Measurements from ENCODE around the gene FADS3. TPM values are rescaled to one million over a fixed set of nuclear protein-coding genes. Genes with fewer than 3 reads are reported as not detected.

The FADS3 gene
- total and polyA plus RNA-seq, 2 of the 4 experiments (the other 2 are of a cell fraction) = 54.5 to 110 TPM

GRCh38 chr11:61848631-61849030 is 42.7 kb downstream of the FADS3 start:
- BruUV-seq (replicated peaks) = no TSS peak
- intact Hi-C loops (cut with micrococcal nuclease) = no loop called here

More at GRCh38 chr11:61848631-61849030, 42.7 kb downstream of the FADS3 start:
- DNase-seq = no peak
- Histone ChIP-seq H3K23ac (ENCODE audit: low read depth, low read length) (no peak overlapping the region), H2BK5ac (ENCODE audit: low read depth, low read length, poor library complexity, severe bottlenecking) (no peak overlapping the region), H3K36me3 (ENCODE audit: control insufficient read depth, insufficient read depth, low read length) (peaks cover 50% of the 10 kb centered on the region), H3K9me1 (ENCODE audit: insufficient read depth, low read length) (0 out of 2 replicates have a peak, but pooled peaks cover 3% of the 10 kb centered on the region), H3K79me1 (ENCODE audit: low read depth in 1 of 2, low read length in 2 of 2) (no peaks in the 10 kb centered on the region), H2AFZ (replicated peaks; ENCODE audit: low read length, poor library complexity) (no peak overlapping the region), H3K18ac (ENCODE audit: low read depth, low read length) (no peak overlapping the region), H4K8ac (ENCODE audit: low read depth in 2 of 2, low read length in 2 of 2) (no peak overlapping the region), H3K4me1 (ENCODE audit: control insufficient read depth, insufficient read depth, low read length) (no peaks in the 10 kb centered on the region), H3K4me3 (ENCODE audit: insufficient read depth, low read depth, low read length) (no peak overlapping the region), H3K14ac (replicated peaks; ENCODE audit: low read depth, low read length) (no peak overlapping the region), H4K91ac (ENCODE audit: insufficient read depth, low read depth, low read length) (no peak overlapping the region), H3K4me2 (ENCODE audit: low read depth, low read length) (no peak overlapping the region), H4K5ac (ENCODE audit: low read depth, low read length) (no peak overlapping the region), H2AK5ac (ENCODE audit: low read depth, low read length) (no peak overlapping the region), H3K4ac (ENCODE audit: low read depth, low read length) (no peak overlapping the region), H3K27me3 (ENCODE audit: control insufficient read depth, insufficient read depth, low read length) (no peaks in the 10 kb centered on the region), H2BK15ac (ENCODE audit: low read depth, low read length) (no peak overlapping the region), H3K9me3 (ENCODE audit: control insufficient read depth, insufficient read depth, low read length) (no peaks in the 10 kb centered on the region), H3K56ac (ENCODE audit: extremely low read depth, insufficient read depth, low read length) (no peak overlapping the region), H2AK9ac (replicated peaks; ENCODE audit: low read depth, low read length, poor library complexity) (no peak overlapping the region), H4K20me1 (ENCODE audit: insufficient read depth, low read length) (peaks cover 3% of the 10 kb centered on the region; the same call in 1 of the 2 replicates), H3K9ac (ENCODE audit: low read depth, low read length) (no peak overlapping the region), H3K27ac (ENCODE audit: insufficient read depth, low read length) (no peak overlapping the region), H2BK20ac (ENCODE audit: low read depth, low read length) (no peak overlapping the region), H2BK120ac (ENCODE audit: low read depth, low read length) (no peak overlapping the region)
- ATAC-seq (ENCODE audit: low read depth) = no peak
- ChIA-PET CTCF (no interaction called here), POLR2A (ENCODE audit: unreplicated experiment) (no interaction called here)
- WGBS, 2 experiments (ENCODE audit: extremely low coverage in 2 of 2, insufficient read length in 1 of 2) = no CpG with 5 or more reads among the region's 9 CpGs
- dilution Hi-C loops (cut with HindIII; ENCODE audit: low sequenced_read_pairs, unreplicated experiment) = no loop called here
- in situ Hi-C loops (cut with MboI; ENCODE audit: low sequenced_read_pairs) = no loop called here
- TF ChIP-seq ELK1 (IDR thresholded peaks at IDR 0.05; ENCODE audit: borderline replicate concordance, low read depth, low read length) (no peak), BHLHE40 (IDR thresholded peaks at IDR 0.05; ENCODE audit: low read depth, low read length) (no peak), MXI1 (IDR thresholded peaks at IDR 0.05; ENCODE audit: borderline replicate concordance, low read depth, low read length) (no peak), POLR2A (IDR thresholded peaks at IDR 0.05; ENCODE audit: low read depth, low read length) (no peak), FOS (IDR thresholded peaks at IDR 0.05; ENCODE audit: low read depth, low read length) (no peak), NFE2L2 (IDR thresholded peaks at IDR 0.05; ENCODE audit: low read depth, low read length) (no peak)
